Nephron (organoid): ENCODE data around the gene PIGR.
A peak's percentile ranks its signal among the peaks of the same experiment; 100 is the strongest.

Source experiments
- H3K27ac Mint-ChIP-seq, 3 experiments: 2 replicates each; pipeline ENCODE4 v1.8.0; 2020; ENCODE audit warnings: mixed read lengths in 3 of 3, mild to moderate bottlenecking in 2 of 3, moderate library complexity in 1 of 3
- H3K27me3 Mint-ChIP-seq: 2 replicates; pipeline ENCODE4 v1.8.0; 2021; ENCODE audit warnings: low read depth, mild to moderate bottlenecking, moderate library complexity, mixed read lengths
- H3K36me3 Mint-ChIP-seq: 2 replicates; pipeline ENCODE4 v1.8.0; 2020; ENCODE audit warnings: low read depth, mixed read lengths
- H3K4me1 Mint-ChIP-seq: 2 replicates; pipeline ENCODE4 v1.8.0; 2020; ENCODE audit warnings: mixed read lengths
- H3K4me3 Mint-ChIP-seq, 3 experiments: 2 replicates each; pipeline ENCODE4 v1.8.0; 2020; ENCODE audit warnings: mild to moderate bottlenecking in 3 of 3, mixed read lengths in 3 of 3, moderate library complexity in 2 of 3
- H3K9me3 Mint-ChIP-seq: 2 replicates; pipeline ENCODE4 v1.8.0; 2020; ENCODE audit warnings: mixed read lengths
- CTCF ChIP-seq, 3 experiments: fragments of 200-600 bp; sonication (generic); IDR thresholded peaks; one replicate each; pipeline ENCODE4 v1.5.0; 2021; ENCODE audit warnings: antibody characterized with exemption in 3 of 3; ENCODE audit not compliant: unreplicated experiment in 3 of 3

PIGR gene

GRCh38 chr1:206985162-206985749, 39.0 kb upstream of the PIGR start:
- H3K36me3 Mint-ChIP-seq = no peaks in the 10 kb centered on the region
- H3K27ac Mint-ChIP-seq = no peak overlapping the region
- TF ChIP-seq CTCF (IDR thresholded peaks at IDR 0.05; ENCODE audit: unreplicated experiment in 3 of 3) = no peak
- no peaks in the 10 kb centered on the region for H3K4me1 Mint-ChIP-seq
- no peak overlapping the region for H3K4me3 Mint-ChIP-seq
- peaks cover 31% of the 10 kb centered on the region for H3K27me3 Mint-ChIP-seq
- no peaks in the 10 kb centered on the region for H3K9me3 Mint-ChIP-seq

GRCh38 chr1:206982216-206982615, 36.0 kb upstream of the PIGR start:
- TF ChIP-seq CTCF (IDR thresholded peaks at IDR 0.05; ENCODE audit: unreplicated experiment in 3 of 3) = peak; percentile 68 to 72 (median 71)
- H3K4me3 Mint-ChIP-seq = no peak overlapping the region
- no peak overlapping the region for H3K27ac Mint-ChIP-seq
- H3K4me1 Mint-ChIP-seq = no peaks in the 10 kb centered on the region
- no peaks in the 10 kb centered on the region for H3K9me3 Mint-ChIP-seq
- peaks cover 35% of the 10 kb centered on the region for H3K27me3 Mint-ChIP-seq
- H3K36me3 Mint-ChIP-seq = no peaks in the 10 kb centered on the region

- peak; percentile 43 to 59 (median 52) for TF ChIP-seq CTCF (IDR thresholded peaks at IDR 0.05; ENCODE audit: unreplicated experiment in 3 of 3)
- Mint-ChIP-seq H3K27me3 (peaks cover 29% of the 10 kb centered on the region), H3K36me3 (no peaks in the 10 kb centered on the region), H3K27ac (no peak overlapping the region), H3K4me3 (no peak overlapping the region), H3K4me1 (no peaks in the 10 kb centered on the region), H3K9me3 (no peaks in the 10 kb centered on the region)
These were observed 33.2 kb upstream of the PIGR start for GRCh38 chr1:206979379-206980043.

GRCh38 chr1:206978259-206978658, 32.0 kb upstream of the PIGR start:
- Mint-ChIP-seq H3K27me3 (peaks cover 25% of the 10 kb centered on the region), H3K36me3 (no peaks in the 10 kb centered on the region), H3K4me3 (no peak overlapping the region), H3K27ac (no peak overlapping the region), H3K4me1 (no peaks in the 10 kb centered on the region), H3K9me3 (no peaks in the 10 kb centered on the region)
- no peak for TF ChIP-seq CTCF (IDR thresholded peaks at IDR 0.05; ENCODE audit: unreplicated experiment in 3 of 3)

- Mint-ChIP-seq H3K27ac (no peak overlapping the region), H3K4me3 (no peak overlapping the region), H3K27me3 (peaks cover 31% of the 10 kb centered on the region), H3K36me3 (no peaks in the 10 kb centered on the region), H3K9me3 (no peaks in the 10 kb centered on the region), H3K4me1 (no peaks in the 10 kb centered on the region)
- TF ChIP-seq CTCF (IDR thresholded peaks at IDR 0.05; ENCODE audit: unreplicated experiment in 3 of 3) = no peak
These were observed 29.0 kb upstream of the PIGR start for GRCh38 chr1:206975306-206975705.

- H3K36me3 Mint-ChIP-seq = no peaks in the 10 kb centered on the region
- H3K4me3 Mint-ChIP-seq = no peak overlapping the region
- no peaks in the 10 kb centered on the region for H3K9me3 Mint-ChIP-seq
- no peak overlapping the region for H3K27ac Mint-ChIP-seq
- H3K27me3 Mint-ChIP-seq = peaks cover 25% of the 10 kb centered on the region
- no peak for TF ChIP-seq CTCF (IDR thresholded peaks at IDR 0.05; ENCODE audit: unreplicated experiment in 3 of 3)
- no peaks in the 10 kb centered on the region for H3K4me1 Mint-ChIP-seq
These were observed 27.9 kb upstream of the PIGR start for GRCh38 chr1:206974140-206974539.
